Mesenchymal stem cell (in vitro differentiated cells and primary cell): Measurements from ENCODE around the gene L3MBTL3.

Experiments used
- DNase-seq: peaks from one replicate; pipeline ENCODE4 v3.0.0-alpha.2; 2013
- H2AFZ ChIP-seq: one replicate; pipeline ENCODE4 v1.6.1; 2013; ENCODE audit warnings: low read depth, mild to moderate bottlenecking, control low read depth, inconsistent platforms, low read length, moderate library complexity
- H2AK5ac ChIP-seq: 2 replicates; pipeline ENCODE4 v1.6.1; 2013; ENCODE audit warnings: low read length, moderate library complexity, mild to moderate bottlenecking, inconsistent platforms; ENCODE audit not compliant: severe bottlenecking
- H2BK120ac ChIP-seq: one replicate; pipeline ENCODE4 v1.6.1; 2013; ENCODE audit warnings: low read depth, mild to moderate bottlenecking, inconsistent platforms, low read length, moderate library complexity
- H2BK12ac ChIP-seq, 2 experiments: one replicate each; pipeline ENCODE4 v1.6.1; 2013; ENCODE audit warnings: inconsistent platforms in 2 of 2, low read length in 2 of 2, mild to moderate bottlenecking in 2 of 2, moderate library complexity in 2 of 2, control low read depth in 1 of 2
- H2BK15ac ChIP-seq: one replicate; pipeline ENCODE4 v1.6.1; 2013; ENCODE audit warnings: mild to moderate bottlenecking, low read depth, inconsistent platforms; ENCODE audit not compliant: poor library complexity, severe bottlenecking
- H2BK5ac ChIP-seq: 2 replicates; pipeline ENCODE4 v1.6.1; 2013; ENCODE audit warnings: low read depth, mild to moderate bottlenecking, low read length, control low read depth, inconsistent platforms; ENCODE audit not compliant: poor library complexity, severe bottlenecking
- H3K14ac ChIP-seq, 2 experiments: one replicate each; pipeline ENCODE4 v1.6.1; 2013; ENCODE audit warnings: inconsistent platforms in 2 of 2, low read length in 2 of 2, control low read depth in 1 of 2, mild to moderate bottlenecking in 1 of 2, moderate library complexity in 1 of 2
- H3K18ac ChIP-seq, 2 experiments: one replicate each; pipeline ENCODE4 v1.6.1; 2013; ENCODE audit warnings: inconsistent platforms in 2 of 2, low read length in 2 of 2, control low read depth in 1 of 2, low read depth in 1 of 2, mild to moderate bottlenecking in 1 of 2
- H3K23ac ChIP-seq, 2 experiments: one replicate each; pipeline ENCODE4 v1.6.1; 2013; ENCODE audit warnings: inconsistent platforms in 2 of 2, low read length in 2 of 2, mild to moderate bottlenecking in 2 of 2, moderate library complexity in 2 of 2, control low read depth in 1 of 2
- H3K27ac ChIP-seq: 2 replicates; pipeline ENCODE4 v1.5.1; 2013; ENCODE audit warnings: mild to moderate bottlenecking, moderate library complexity, low read length, control low read depth, inconsistent platforms; ENCODE audit not compliant: poor library complexity, severe bottlenecking
- H3K27me3 ChIP-seq, 2 experiments: 2 replicates each; pipeline versions ENCODE4 v1.6.1 to v1.7.0; 2013; ENCODE audit warnings: low read length in 2 of 2, mild to moderate bottlenecking in 2 of 2, moderate library complexity in 2 of 2, control low read depth in 1 of 2, inconsistent platforms in 1 of 2; ENCODE audit not compliant: control insufficient read depth in 1 of 2, insufficient read depth in 1 of 2
- H3K36me3 ChIP-seq, 2 experiments: 2 replicates each; pipeline versions ENCODE4 v1.6.1 to v1.7.0; 2013; ENCODE audit warnings: low read length in 2 of 2, control low read depth in 1 of 2, inconsistent platforms in 1 of 2, low read depth in 1 of 2, mild to moderate bottlenecking in 1 of 2; ENCODE audit not compliant: insufficient read depth in 2 of 2, control insufficient read depth in 1 of 2
- H3K4ac ChIP-seq, 2 experiments: one replicate each; pipeline ENCODE4 v1.6.1; 2013; ENCODE audit warnings: inconsistent platforms in 2 of 2, low read length in 2 of 2, mild to moderate bottlenecking in 2 of 2, moderate library complexity in 2 of 2, control low read depth in 1 of 2, low read depth in 1 of 2
- H3K4me1 ChIP-seq: 2 replicates; pipeline ENCODE4 v1.6.1; 2013; ENCODE audit warnings: low read depth, low read length, control low read depth; ENCODE audit not compliant: control insufficient read depth, insufficient read depth
- H3K4me2 ChIP-seq: 2 replicates; pipeline ENCODE4 v1.6.1; 2013; ENCODE audit warnings: low read length, mild to moderate bottlenecking, inconsistent platforms; ENCODE audit not compliant: poor library complexity, severe bottlenecking
- H3K4me3 ChIP-seq, 2 experiments: 2 replicates each; pipeline versions ENCODE4 v1.5.1 to v1.7.0; 2013; ENCODE audit warnings: low read length in 2 of 2, mild to moderate bottlenecking in 2 of 2, control low read depth in 1 of 2, low read depth in 1 of 2; ENCODE audit not compliant: insufficient read depth in 1 of 2
- H3K79me1 ChIP-seq: replicated peaks from 2 replicates; pipeline ENCODE4 v1.6.1; 2013; ENCODE audit warnings: mild to moderate bottlenecking, control low read depth, low read length, inconsistent platforms; ENCODE audit not compliant: poor library complexity, severe bottlenecking
- H3K9ac ChIP-seq: 2 replicates; pipeline ENCODE4 v1.7.0; 2013; ENCODE audit warnings: mild to moderate bottlenecking, low read length, moderate library complexity
- H3K9me3 ChIP-seq: 2 replicates; pipeline ENCODE4 v1.7.0; 2013; ENCODE audit warnings: mild to moderate bottlenecking, low read length; ENCODE audit not compliant: control insufficient read depth
- H4K8ac ChIP-seq: one replicate; pipeline ENCODE4 v1.6.1; 2013; ENCODE audit warnings: inconsistent platforms, mild to moderate bottlenecking, low read length, moderate library complexity
- H4K91ac ChIP-seq: one replicate; pipeline ENCODE4 v1.6.1; 2013; ENCODE audit warnings: mild to moderate bottlenecking, low read length, inconsistent platforms
- WGBS: methylation state at CpG from one replicate; pipeline ENCODE4 v1.1.7; 2013; ENCODE audit warnings: mixed read lengths; 5-methylcytosine and 5-hydroxymethylcytosine counted together

Gene L3MBTL3

DNA sequence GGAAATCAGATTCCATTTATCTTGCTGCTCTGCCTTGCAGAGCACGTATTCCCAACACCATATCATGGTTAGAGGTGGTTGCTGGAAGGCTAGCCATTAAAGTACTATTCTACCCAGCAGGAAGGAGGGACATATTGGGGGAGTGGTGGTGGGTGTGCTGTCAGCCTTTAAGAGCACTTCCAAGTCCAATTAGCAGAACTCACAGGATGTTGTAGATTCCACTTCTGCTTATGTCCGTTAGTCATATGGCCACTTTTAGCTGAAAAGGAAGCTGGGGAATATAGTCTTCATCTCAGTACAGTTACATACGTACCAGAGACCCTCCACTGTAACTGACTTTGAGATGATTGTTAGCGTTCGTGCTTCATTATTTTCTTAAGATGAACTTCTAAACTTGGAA is 109.9 kb downstream of the L3MBTL3 start:
- no peak overlapping the region for H3K27ac ChIP-seq
- no peak overlapping the region for H2BK12ac ChIP-seq
- H3K18ac ChIP-seq, result no peak overlapping the region
- no peak overlapping the region for H3K14ac ChIP-seq
- no peak overlapping the region for H2AFZ ChIP-seq
- peaks cover 19% of the 10 kb centered on the region for H3K79me1 ChIP-seq
- peaks cover 0 to 2% of the 10 kb centered on the region in 2 experiments for H3K36me3 ChIP-seq
- H4K91ac ChIP-seq, result no peak overlapping the region
- H3K4me3 ChIP-seq, result no peak overlapping the region
- H3K23ac ChIP-seq, result no peak overlapping the region
- no peak overlapping the region for H3K4ac ChIP-seq
- H3K9ac ChIP-seq, result no peak overlapping the region
- H3K27me3 ChIP-seq, result no peaks in the 10 kb centered on the region
- no peak overlapping the region for H2AK5ac ChIP-seq
- DNase-seq, result no peak
- no peaks in the 10 kb centered on the region for H3K4me1 ChIP-seq
- H2BK120ac ChIP-seq, result no peak overlapping the region
- H3K9me3 ChIP-seq, result no peaks in the 10 kb centered on the region
- H2BK15ac ChIP-seq, result no peak overlapping the region
- H2BK5ac ChIP-seq, result no peak overlapping the region
- 92% methylated on average over 5 of the region's 5 CpGs for WGBS
- no peak overlapping the region for H3K4me2 ChIP-seq
- no peak overlapping the region for H4K8ac ChIP-seq

DNA sequence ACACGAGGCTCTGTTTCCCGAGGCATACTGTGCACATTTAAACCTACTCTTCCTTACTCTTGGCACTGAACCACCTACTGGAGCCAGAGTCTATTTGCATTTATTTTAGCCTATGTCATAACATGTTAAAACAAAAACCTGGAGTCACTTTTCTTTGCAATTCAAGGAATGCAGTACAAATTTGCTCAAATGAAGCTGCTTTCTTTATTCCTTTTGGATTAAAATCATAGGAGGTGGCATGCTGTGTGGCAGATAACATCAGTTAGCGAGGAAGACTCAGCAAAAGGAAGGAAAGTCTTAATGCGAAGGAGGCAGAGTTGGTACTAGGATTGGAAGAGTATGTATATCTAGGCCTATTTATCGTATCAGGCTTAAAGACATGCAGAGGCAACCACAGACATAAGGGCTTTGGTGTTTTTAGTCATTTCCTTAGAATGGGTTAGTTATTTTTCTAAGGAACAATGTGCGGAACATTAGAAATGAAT is 111.4 kb downstream of the L3MBTL3 start:
- Histone ChIP-seq H3K23ac (no peak overlapping the region), H2BK15ac (no peak overlapping the region)
- 79% methylated on average over 6 of the region's 6 CpGs for WGBS

DNA sequence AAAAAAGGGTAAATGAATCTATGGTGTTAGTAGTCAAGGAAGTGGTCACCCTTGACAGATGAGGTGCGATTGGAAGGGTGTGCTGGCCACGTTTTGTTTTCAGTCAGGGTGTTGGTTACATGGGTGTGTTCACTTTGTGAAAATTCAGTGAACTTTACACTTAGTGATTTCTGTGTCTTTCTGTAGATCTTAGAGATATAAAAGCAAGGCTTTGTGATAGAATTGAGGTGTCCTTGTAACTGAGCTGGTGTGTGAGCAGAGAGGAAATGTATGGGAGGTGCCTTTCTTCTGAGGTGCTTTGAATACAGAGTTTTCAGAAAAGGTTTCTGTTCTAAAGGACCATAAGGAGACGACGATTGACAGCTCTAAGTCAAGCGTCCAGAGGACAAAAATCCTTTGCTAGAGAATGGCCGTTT is 113.9 kb downstream of the L3MBTL3 start:
- no peaks in the 10 kb centered on the region for H3K27me3 ChIP-seq
- WGBS, result 87% methylated on average over 6 of the region's 6 CpGs
- no peak overlapping the region for H2AK5ac ChIP-seq
- no peak overlapping the region for H3K18ac ChIP-seq
- H2BK15ac ChIP-seq, result no peak overlapping the region
- H3K79me1 ChIP-seq, result peaks cover 6% of the 10 kb centered on the region
- H3K4me1 ChIP-seq, result no peaks in the 10 kb centered on the region
- H3K4ac ChIP-seq, result no peak overlapping the region
- H4K8ac ChIP-seq, result no peak overlapping the region
- H3K4me3 ChIP-seq, result no peak overlapping the region
- DNase-seq, result no peak
- H2AFZ ChIP-seq, result no peak overlapping the region
- H3K23ac ChIP-seq, result no peak overlapping the region
- no peak overlapping the region for H3K14ac ChIP-seq
- peaks cover 0 to 6% of the 10 kb centered on the region in 2 experiments for H3K36me3 ChIP-seq
- no peak overlapping the region for H3K4me2 ChIP-seq
- H2BK5ac ChIP-seq, result no peak overlapping the region
- H3K9me3 ChIP-seq, result no peaks in the 10 kb centered on the region
- H2BK120ac ChIP-seq, result no peak overlapping the region
- H4K91ac ChIP-seq, result no peak overlapping the region
- no peak overlapping the region for H3K9ac ChIP-seq
- no peak overlapping the region for H2BK12ac ChIP-seq
- no peak overlapping the region for H3K27ac ChIP-seq

More for the DNA sequence above, 111.4 kb downstream of the L3MBTL3 start:
- H3K18ac ChIP-seq, result no peak overlapping the region
- no peaks in the 10 kb centered on the region for H3K27me3 ChIP-seq
- H2AK5ac ChIP-seq, result no peak overlapping the region
- H2BK12ac ChIP-seq, result no peak overlapping the region
- no peak overlapping the region for H4K91ac ChIP-seq
- no peak overlapping the region for H2BK5ac ChIP-seq
- H3K4ac ChIP-seq, result no peak overlapping the region
- peaks cover 14% of the 10 kb centered on the region for H3K79me1 ChIP-seq
- no peak overlapping the region for H3K14ac ChIP-seq
- H3K4me3 ChIP-seq, result no peak overlapping the region
- DNase-seq, result no peak
- H2BK120ac ChIP-seq, result no peak overlapping the region
- no peaks in the 10 kb centered on the region for H3K9me3 ChIP-seq
- H3K27ac ChIP-seq, result peak overlapping the region; percentile 37
- H4K8ac ChIP-seq, result no peak overlapping the region
- H3K4me1 ChIP-seq, result no peaks in the 10 kb centered on the region
- no peak overlapping the region for H3K9ac ChIP-seq
- no peak overlapping the region for H3K4me2 ChIP-seq
- H2AFZ ChIP-seq, result no peak overlapping the region
- H3K36me3 ChIP-seq, result peaks cover 0 to 2% of the 10 kb centered on the region in 2 experiments

DNA sequence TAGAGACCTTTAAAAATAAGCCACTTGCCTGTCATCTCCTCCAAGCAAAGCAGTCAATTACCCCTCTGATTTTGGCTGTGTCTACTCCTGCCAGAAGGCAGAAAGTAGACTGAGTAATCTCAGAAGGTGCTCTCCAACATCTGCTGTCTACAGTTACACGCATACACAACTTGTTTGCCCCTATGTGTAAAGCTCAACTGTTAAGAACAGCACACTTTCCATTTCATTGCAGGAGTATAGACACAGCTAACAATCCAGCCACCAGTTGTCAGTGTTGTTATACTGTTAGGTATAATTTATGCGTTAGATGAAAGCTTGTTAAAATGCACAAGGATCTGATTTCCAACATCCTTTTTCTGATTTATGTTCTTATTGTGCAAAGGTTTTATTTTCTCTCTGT is 116.2 kb downstream of the L3MBTL3 start:
- H3K4me1 ChIP-seq, result no peaks in the 10 kb centered on the region
- H3K27ac ChIP-seq, result no peak overlapping the region
- WGBS, result 100% methylated on average over 1 of the region's 2 CpGs
- H3K4ac ChIP-seq, result no peak overlapping the region
- H3K9ac ChIP-seq, result no peak overlapping the region
- no peak overlapping the region for H3K4me3 ChIP-seq
- no peak overlapping the region for H2AK5ac ChIP-seq
- no peaks in the 10 kb centered on the region for H3K9me3 ChIP-seq
- no peak overlapping the region for H3K4me2 ChIP-seq
- DNase-seq, result no peak
- no peak overlapping the region for H3K18ac ChIP-seq
- H3K27me3 ChIP-seq, result no peaks in the 10 kb centered on the region
- no peak overlapping the region for H3K14ac ChIP-seq
- H3K79me1 ChIP-seq, result peaks cover 8% of the 10 kb centered on the region
- no peak overlapping the region for H2BK5ac ChIP-seq
- H4K8ac ChIP-seq, result no peak overlapping the region
- H2AFZ ChIP-seq, result no peak overlapping the region
- H2BK120ac ChIP-seq, result no peak overlapping the region
- H3K23ac ChIP-seq, result no peak overlapping the region
- no peak overlapping the region for H4K91ac ChIP-seq
- no peak overlapping the region for H2BK12ac ChIP-seq
- H3K36me3 ChIP-seq, result peaks cover 0 to 6% of the 10 kb centered on the region in 2 experiments
- H2BK15ac ChIP-seq, result no peak overlapping the region
